Activated CD4-positive, CD25-positive, alpha-beta regulatory T cell treated with anti-CD3 and anti-CD28 coated beads, Interleukin-2, amount 50 U/mL, for 16 hours (primary cell): Measurements from ENCODE around the gene SEL1L3.

Experiments
- DNase-seq: peaks from one replicate; pipeline ENCODE4 v3.0.0-alpha.2; 2020; ENCODE audit warnings: low read depth, low spot score

SEL1L3 gene

DNA sequence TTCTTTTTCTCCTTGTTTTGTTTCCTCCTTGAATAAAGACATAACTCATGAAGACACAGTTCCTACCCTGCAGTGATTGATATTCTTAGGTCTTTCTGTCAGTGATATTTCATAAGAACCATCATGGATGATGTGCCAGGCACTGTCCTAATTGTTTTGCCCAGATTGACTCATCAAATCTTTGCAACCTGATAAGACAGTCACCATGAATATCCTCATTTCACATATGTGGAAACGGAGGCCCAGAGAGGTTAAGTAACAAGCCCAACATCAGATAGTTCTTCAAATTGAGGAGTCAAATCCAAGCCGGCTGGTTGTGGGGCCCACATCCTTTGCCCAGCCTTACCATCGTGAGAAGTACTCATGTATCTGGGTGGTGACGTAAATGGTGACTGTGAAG lies 69.9 kb downstream of the SEL1L3 start:
- no peak for DNase-seq

GRCh38 chr4:25792200-25792791 lies 70.5 kb downstream of the SEL1L3 start:
- DNase-seq = no peak

- DNase-seq = no peak
Observed at GRCh38 chr4:25790024-25790423, 72.8 kb downstream of the SEL1L3 start.

- no peak for DNase-seq
Observed at GRCh38 chr4:25788703-25789238, 74.0 kb downstream of the SEL1L3 start.

- DNase-seq = no peak
Observed at GRCh38 chr4:25786497-25787065, 76.2 kb downstream of the SEL1L3 start.

GRCh38 chr4:25783943-25784342 lies 78.8 kb downstream of the SEL1L3 start:
- DNase-seq = no peak

DNA sequence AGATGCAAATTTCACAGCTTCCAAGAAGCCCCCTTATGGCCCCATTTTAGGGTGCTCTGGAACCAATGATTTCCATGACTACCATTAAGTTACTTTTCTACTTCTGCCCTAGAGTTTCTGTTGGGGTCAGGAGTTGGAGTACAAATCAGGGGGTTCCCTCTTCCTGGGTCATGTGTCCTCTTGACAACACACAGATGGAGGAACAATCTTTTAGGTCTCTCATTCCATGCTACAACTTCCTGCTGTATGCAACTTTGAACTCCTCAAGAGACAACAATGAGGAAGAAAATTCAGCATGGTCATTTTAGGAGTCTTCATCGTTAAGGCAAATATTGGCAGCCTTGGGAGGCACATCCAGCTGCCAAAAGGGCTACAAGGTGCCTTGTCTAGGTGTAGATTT lies 79.7 kb downstream of the SEL1L3 start:
- no peak for DNase-seq

GRCh38 chr4:25782482-25782881 lies 80.3 kb downstream of the SEL1L3 start:
- DNase-seq = no peak

- DNase-seq = no peak
Observed at GRCh38 chr4:25779021-25779420, 83.8 kb downstream of the SEL1L3 start.

- no peak for DNase-seq
Observed at GRCh38 chr4:25776795-25777194, 86.0 kb downstream of the SEL1L3 start.

DNA sequence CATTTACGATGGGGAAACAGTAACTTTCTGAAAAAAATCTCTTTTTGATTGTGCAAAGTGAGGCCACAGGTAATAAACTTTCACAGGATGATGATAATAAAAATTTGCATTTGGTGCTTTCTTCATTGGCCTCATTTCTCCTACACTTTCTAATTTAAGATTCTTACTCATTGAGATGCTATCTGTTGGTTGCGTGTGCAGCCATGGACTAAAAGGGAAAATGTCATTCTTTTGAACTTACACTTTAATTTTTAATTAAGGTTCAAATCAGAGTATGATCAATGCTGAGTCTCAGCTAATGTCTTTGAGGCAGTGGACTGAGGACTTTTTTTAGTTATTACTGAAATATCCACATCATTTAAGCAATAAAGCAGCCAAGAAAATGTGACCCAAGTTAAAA lies 87.6 kb downstream of the SEL1L3 start:
- no peak for DNase-seq

DNA sequence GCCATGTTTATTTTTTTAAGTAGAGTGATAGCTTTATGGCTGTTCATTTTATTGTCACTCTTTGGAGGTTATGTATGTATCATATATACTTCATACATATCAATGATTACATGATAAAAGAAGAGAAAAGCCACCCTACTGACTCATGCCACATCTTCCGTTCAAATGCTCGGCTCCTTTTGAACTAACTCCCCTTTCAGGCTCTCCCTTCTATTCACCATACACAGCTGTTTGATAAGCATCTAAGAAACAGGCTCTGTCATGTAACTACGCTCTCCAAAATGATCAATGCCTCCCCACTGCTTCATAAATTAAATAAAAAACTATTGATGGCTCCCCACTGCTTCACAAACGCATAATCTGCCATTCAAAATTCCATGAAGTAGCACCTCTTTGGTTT lies 89.4 kb downstream of the SEL1L3 start:
- DNase-seq = no peak

DNA sequence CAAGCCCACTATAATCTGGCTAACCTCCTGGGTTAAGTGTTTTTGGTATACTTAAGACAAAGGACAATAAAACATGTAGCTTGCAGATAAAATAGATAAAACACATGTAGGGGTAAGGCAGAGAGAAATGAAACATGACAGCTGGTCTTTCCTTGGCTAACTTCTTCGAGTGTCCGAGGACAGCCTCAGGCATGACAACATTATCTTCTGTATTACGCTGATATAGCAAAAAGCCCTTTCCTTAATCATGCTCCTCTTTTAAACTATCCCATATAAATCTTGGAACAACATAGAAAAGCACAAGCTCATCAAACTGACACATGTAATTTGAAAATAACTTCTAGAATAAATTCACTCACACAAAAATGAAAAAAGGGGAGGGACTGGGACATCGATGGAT lies 91.1 kb downstream of the SEL1L3 start:
- no peak for DNase-seq

GRCh38 chr4:25770847-25771246 lies 91.9 kb downstream of the SEL1L3 start:
- DNase-seq = no peak

GRCh38 chr4:25769251-25769650 lies 93.5 kb downstream of the SEL1L3 start:
- DNase-seq = no peak

DNA sequence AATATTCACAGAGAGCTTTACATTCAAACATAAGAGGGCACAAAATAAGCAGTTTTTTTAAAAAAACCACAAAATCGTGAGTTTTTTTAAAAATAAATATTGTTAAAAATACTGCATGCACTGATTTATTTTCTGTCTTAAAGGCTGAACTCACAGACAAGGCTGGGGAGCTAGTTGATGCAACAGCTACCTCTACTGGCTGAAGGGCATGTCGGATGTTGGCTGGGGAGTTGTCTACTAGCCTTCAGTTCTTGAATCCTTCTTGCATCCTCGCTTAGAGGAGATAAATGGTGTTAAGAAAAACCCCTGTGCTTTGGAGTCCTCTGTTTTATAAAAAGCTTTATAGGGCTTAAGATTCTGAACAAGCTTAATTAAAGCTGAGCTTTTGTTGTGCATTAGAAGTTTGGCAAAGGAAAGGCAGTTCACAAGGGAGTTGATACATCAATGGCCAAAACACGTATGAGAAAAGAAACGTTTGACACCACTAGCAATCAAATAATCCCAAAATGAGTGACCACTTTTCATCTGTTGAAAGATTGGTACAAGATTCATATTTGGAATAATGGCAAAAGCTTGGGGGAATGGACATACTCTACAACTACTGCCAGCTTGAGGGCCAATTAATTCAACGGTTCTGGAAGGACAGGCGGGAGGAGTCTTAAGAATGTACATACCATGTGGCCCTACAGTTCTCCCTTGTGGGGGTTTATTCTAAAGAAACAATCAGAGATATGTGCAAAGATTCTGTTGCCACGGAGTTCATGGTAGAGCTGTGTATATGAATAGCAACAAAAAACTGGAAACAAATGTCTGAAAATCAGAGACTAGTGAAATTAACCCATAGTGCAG lies 94.7 kb downstream of the SEL1L3 start:
- no peak for DNase-seq

GRCh38 chr4:25760518-25761157 lies 102.2 kb downstream of the SEL1L3 start:
- DNase-seq = no peak

DNA sequence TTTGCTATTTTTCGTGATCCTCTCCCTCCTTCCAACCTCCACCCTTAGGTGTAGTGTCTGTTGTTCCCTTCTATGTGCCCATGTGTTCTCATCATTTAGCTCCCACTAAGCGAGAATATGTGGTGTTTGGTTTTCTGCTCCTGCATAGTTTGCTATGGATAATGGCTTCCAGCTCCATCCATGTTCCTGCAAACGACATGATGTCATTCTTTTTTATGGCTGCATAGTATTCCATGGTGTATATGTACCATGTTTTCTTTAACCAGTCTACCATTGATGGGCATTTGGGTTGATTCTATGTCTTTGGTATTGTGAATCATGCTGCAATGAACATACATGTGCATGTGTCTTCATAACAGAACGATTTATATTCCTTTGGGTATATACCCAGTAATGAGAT lies 102.7 kb downstream of the SEL1L3 start:
- no peak for DNase-seq

GRCh38 chr4:25759101-25759500 lies 103.7 kb downstream of the SEL1L3 start:
- DNase-seq = no peak

DNA sequence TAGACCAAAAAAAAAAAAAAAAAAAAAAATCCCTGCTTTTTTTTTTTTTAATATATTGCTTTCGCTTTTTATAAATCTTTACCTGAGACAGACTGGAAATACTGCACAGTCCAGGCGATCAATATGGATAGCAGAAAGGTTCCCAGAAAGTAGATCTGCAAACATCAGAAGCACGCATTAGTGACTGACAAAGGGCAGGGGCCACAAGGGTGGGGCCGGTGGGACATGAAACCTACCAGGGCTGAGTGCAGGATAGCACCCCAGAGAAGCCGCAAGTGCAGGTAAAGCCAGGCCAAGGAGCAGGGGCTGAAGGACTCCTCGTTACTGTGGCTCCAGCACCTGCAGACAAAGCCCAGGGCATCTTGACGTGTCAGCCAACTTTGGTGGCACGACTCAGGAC lies 105.3 kb downstream of the SEL1L3 start:
- DNase-seq = no peak

GRCh38 chr4:25756503-25756902 lies 106.3 kb downstream of the SEL1L3 start:
- DNase-seq = no peak

- no peak for DNase-seq
Observed at GRCh38 chr4:25755911-25756310, 106.9 kb downstream of the SEL1L3 start.
